Measurements from ENCODE around the gene CADM2.

Gene CADM2

GRCh38 chr3:85054579-85054978 is 95.8 kb downstream of the CADM2 start:
- H3K27me3 ChIP-seq (ENCODE audit: control insufficient read depth in 1 of 2, insufficient read depth in 1 of 2, low read length in 2 of 2): no peaks in the 10 kb centered on the region
- H3K23ac ChIP-seq (ENCODE audit: low read length in 2 of 2): no peak overlapping the region
- H3K14ac ChIP-seq (ENCODE audit: low read length in 2 of 2): no peak overlapping the region
- no peak overlapping the region for H3K4ac ChIP-seq (ENCODE audit: low read depth in 1 of 2, low read length in 2 of 2)
- H2AFZ ChIP-seq (ENCODE audit: low read depth, low read length): no peak overlapping the region
- no peak for DNase-seq
- no peak overlapping the region for H2BK120ac ChIP-seq (ENCODE audit: low read depth, low read length)
- H2BK15ac ChIP-seq (ENCODE audit: low read depth, poor library complexity, severe bottlenecking): no peak overlapping the region
- H3K36me3 ChIP-seq (ENCODE audit: control insufficient read depth in 1 of 2, insufficient read depth in 2 of 2, low read depth in 1 of 2, low read length in 2 of 2): no peaks in the 10 kb centered on the region
- H3K9ac ChIP-seq (ENCODE audit: low read length): no peak overlapping the region
- no peaks in the 10 kb centered on the region for H3K4me1 ChIP-seq (ENCODE audit: control insufficient read depth, insufficient read depth, low read depth, low read length)
- H2BK5ac ChIP-seq (ENCODE audit: low read depth, low read length, poor library complexity, severe bottlenecking): no peak overlapping the region
- H2AK5ac ChIP-seq (ENCODE audit: low read length, severe bottlenecking): no peak overlapping the region
- no peaks in the 10 kb centered on the region for H3K9me3 ChIP-seq (ENCODE audit: control insufficient read depth, low read length)
- no peak overlapping the region for H3K18ac ChIP-seq (ENCODE audit: low read depth in 1 of 2, low read length in 2 of 2)
- no peak overlapping the region for H3K4me2 ChIP-seq (ENCODE audit: low read length, poor library complexity, severe bottlenecking)
- H4K91ac ChIP-seq (ENCODE audit: low read length): no peak overlapping the region
- no peak overlapping the region for H2BK12ac ChIP-seq (ENCODE audit: low read length in 2 of 2)
- no peak overlapping the region for H3K4me3 ChIP-seq (ENCODE audit: insufficient read depth in 1 of 2, low read depth in 1 of 2, low read length in 2 of 2)
- no peak overlapping the region for H3K27ac ChIP-seq (ENCODE audit: low read length, poor library complexity, severe bottlenecking)
- 93% methylated on average over 2 of the region's 3 CpGs for WGBS
- no peak overlapping the region for H4K8ac ChIP-seq (ENCODE audit: low read length)
- no peaks in the 10 kb centered on the region for H3K79me1 ChIP-seq (replicated peaks; ENCODE audit: low read length, poor library complexity, severe bottlenecking)

- Histone ChIP-seq H3K79me1 (replicated peaks; ENCODE audit: low read length, poor library complexity, severe bottlenecking) (no peaks in the 10 kb centered on the region), H2BK12ac (ENCODE audit: low read length in 2 of 2) (no peak overlapping the region), H2BK5ac (ENCODE audit: low read depth, low read length, poor library complexity, severe bottlenecking) (no peak overlapping the region), H3K27ac (ENCODE audit: low read length, poor library complexity, severe bottlenecking) (no peak overlapping the region), H2AK5ac (ENCODE audit: low read length, severe bottlenecking) (no peak overlapping the region), H4K91ac (ENCODE audit: low read length) (no peak overlapping the region), H3K4me1 (ENCODE audit: control insufficient read depth, insufficient read depth, low read depth, low read length) (no peaks in the 10 kb centered on the region), H4K8ac (ENCODE audit: low read length) (no peak overlapping the region), H3K9me3 (ENCODE audit: control insufficient read depth, low read length) (no peaks in the 10 kb centered on the region), H2BK120ac (ENCODE audit: low read depth, low read length) (no peak overlapping the region), H3K18ac (ENCODE audit: low read depth in 1 of 2, low read length in 2 of 2) (no peak overlapping the region), H2BK15ac (ENCODE audit: low read depth, poor library complexity, severe bottlenecking) (no peak overlapping the region), H3K27me3 (ENCODE audit: control insufficient read depth in 1 of 2, insufficient read depth in 1 of 2, low read length in 2 of 2) (no peaks in the 10 kb centered on the region), H3K4me2 (ENCODE audit: low read length, poor library complexity, severe bottlenecking) (no peak overlapping the region), H3K36me3 (ENCODE audit: control insufficient read depth in 1 of 2, insufficient read depth in 2 of 2, low read depth in 1 of 2, low read length in 2 of 2) (no peaks in the 10 kb centered on the region), H3K9ac (ENCODE audit: low read length) (no peak overlapping the region), H2AFZ (ENCODE audit: low read depth, low read length) (no peak overlapping the region), H3K4ac (ENCODE audit: low read depth in 1 of 2, low read length in 2 of 2) (no peak overlapping the region), H3K23ac (ENCODE audit: low read length in 2 of 2) (no peak overlapping the region), H3K14ac (ENCODE audit: low read length in 2 of 2) (no peak overlapping the region), H3K4me3 (ENCODE audit: insufficient read depth in 1 of 2, low read depth in 1 of 2, low read length in 2 of 2) (no peak overlapping the region)
- WGBS: 43% methylated on average over 1 of the region's 1 CpG
- DNase-seq: no peak
Observed at GRCh38 chr3:85068911-85069310, 110.1 kb downstream of the CADM2 start.

GRCh38 chr3:85074003-85074402 is 115.2 kb downstream of the CADM2 start:
- H4K91ac ChIP-seq (ENCODE audit: low read length): no peak overlapping the region
- no peak overlapping the region for H3K4me3 ChIP-seq (ENCODE audit: insufficient read depth in 1 of 2, low read depth in 1 of 2, low read length in 2 of 2)
- H2BK120ac ChIP-seq (ENCODE audit: low read depth, low read length): no peak overlapping the region
- no peaks in the 10 kb centered on the region for H3K4me1 ChIP-seq (ENCODE audit: control insufficient read depth, insufficient read depth, low read depth, low read length)
- H4K8ac ChIP-seq (ENCODE audit: low read length): no peak overlapping the region
- no peak overlapping the region for H3K4ac ChIP-seq (ENCODE audit: low read depth in 1 of 2, low read length in 2 of 2)
- no peaks in the 10 kb centered on the region for H3K9me3 ChIP-seq (ENCODE audit: control insufficient read depth, low read length)
- no peak overlapping the region for H2BK15ac ChIP-seq (ENCODE audit: low read depth, poor library complexity, severe bottlenecking)
- H3K4me2 ChIP-seq (ENCODE audit: low read length, poor library complexity, severe bottlenecking): no peak overlapping the region
- H3K79me1 ChIP-seq (replicated peaks; ENCODE audit: low read length, poor library complexity, severe bottlenecking): no peaks in the 10 kb centered on the region
- DNase-seq: no peak
- no peak overlapping the region for H3K23ac ChIP-seq (ENCODE audit: low read length in 2 of 2)
- no peak overlapping the region for H3K18ac ChIP-seq (ENCODE audit: low read depth in 1 of 2, low read length in 2 of 2)
- H3K14ac ChIP-seq (ENCODE audit: low read length in 2 of 2): no peak overlapping the region
- H3K27me3 ChIP-seq (ENCODE audit: control insufficient read depth in 1 of 2, insufficient read depth in 1 of 2, low read length in 2 of 2): no peaks in the 10 kb centered on the region
- no peak overlapping the region for H3K9ac ChIP-seq (ENCODE audit: low read length)
- WGBS: 82% methylated on average over 5 of the region's 5 CpGs
- no peak overlapping the region for H3K27ac ChIP-seq (ENCODE audit: low read length, poor library complexity, severe bottlenecking)
- no peak overlapping the region for H2BK5ac ChIP-seq (ENCODE audit: low read depth, low read length, poor library complexity, severe bottlenecking)
- no peaks in the 10 kb centered on the region for H3K36me3 ChIP-seq (ENCODE audit: control insufficient read depth in 1 of 2, insufficient read depth in 2 of 2, low read depth in 1 of 2, low read length in 2 of 2)
- no peak overlapping the region for H2AK5ac ChIP-seq (ENCODE audit: low read length, severe bottlenecking)
- H2AFZ ChIP-seq (ENCODE audit: low read depth, low read length): no peak overlapping the region
- no peak overlapping the region for H2BK12ac ChIP-seq (ENCODE audit: low read length in 2 of 2)

- H3K4ac ChIP-seq (ENCODE audit: low read depth in 1 of 2, low read length in 2 of 2): no peak overlapping the region
- no peak overlapping the region for H3K18ac ChIP-seq (ENCODE audit: low read depth in 1 of 2, low read length in 2 of 2)
- no peak overlapping the region for H2AK5ac ChIP-seq (ENCODE audit: low read length, severe bottlenecking)
- no peaks in the 10 kb centered on the region for H3K4me1 ChIP-seq (ENCODE audit: control insufficient read depth, insufficient read depth, low read depth, low read length)
- no peak overlapping the region for H2BK15ac ChIP-seq (ENCODE audit: low read depth, poor library complexity, severe bottlenecking)
- no peak overlapping the region for H2AFZ ChIP-seq (ENCODE audit: low read depth, low read length)
- no peak overlapping the region for H3K14ac ChIP-seq (ENCODE audit: low read length in 2 of 2)
- H2BK120ac ChIP-seq (ENCODE audit: low read depth, low read length): no peak overlapping the region
- no peaks in the 10 kb centered on the region for H3K36me3 ChIP-seq (ENCODE audit: control insufficient read depth in 1 of 2, insufficient read depth in 2 of 2, low read depth in 1 of 2, low read length in 2 of 2)
- H3K9me3 ChIP-seq (ENCODE audit: control insufficient read depth, low read length): no peaks in the 10 kb centered on the region
- no peak overlapping the region for H3K4me3 ChIP-seq (ENCODE audit: insufficient read depth in 1 of 2, low read depth in 1 of 2, low read length in 2 of 2)
- no peak overlapping the region for H3K27ac ChIP-seq (ENCODE audit: low read length, poor library complexity, severe bottlenecking)
- no peak overlapping the region for H3K9ac ChIP-seq (ENCODE audit: low read length)
- H3K23ac ChIP-seq (ENCODE audit: low read length in 2 of 2): no peak overlapping the region
- no peaks in the 10 kb centered on the region for H3K27me3 ChIP-seq (ENCODE audit: control insufficient read depth in 1 of 2, insufficient read depth in 1 of 2, low read length in 2 of 2)
- no peaks in the 10 kb centered on the region for H3K79me1 ChIP-seq (replicated peaks; ENCODE audit: low read length, poor library complexity, severe bottlenecking)
- DNase-seq: no peak
- H4K8ac ChIP-seq (ENCODE audit: low read length): no peak overlapping the region
- WGBS: no CpG with 5 or more reads among the region's 2 CpGs
- H4K91ac ChIP-seq (ENCODE audit: low read length): no peak overlapping the region
- H2BK5ac ChIP-seq (ENCODE audit: low read depth, low read length, poor library complexity, severe bottlenecking): no peak overlapping the region
- no peak overlapping the region for H2BK12ac ChIP-seq (ENCODE audit: low read length in 2 of 2)
- no peak overlapping the region for H3K4me2 ChIP-seq (ENCODE audit: low read length, poor library complexity, severe bottlenecking)
Observed at GRCh38 chr3:85075663-85076062, 116.9 kb downstream of the CADM2 start.

Measured in mesenchymal stem cell (in vitro differentiated cells and primary cell).